ENCODE results near the gene PRKCD.

The PRKCD gene

GRCh38 chr3:53170325-53171063 is 9.5 kb downstream of the PRKCD start:
- no peak for DNase-seq (ENCODE audit: low read depth)

DNA sequence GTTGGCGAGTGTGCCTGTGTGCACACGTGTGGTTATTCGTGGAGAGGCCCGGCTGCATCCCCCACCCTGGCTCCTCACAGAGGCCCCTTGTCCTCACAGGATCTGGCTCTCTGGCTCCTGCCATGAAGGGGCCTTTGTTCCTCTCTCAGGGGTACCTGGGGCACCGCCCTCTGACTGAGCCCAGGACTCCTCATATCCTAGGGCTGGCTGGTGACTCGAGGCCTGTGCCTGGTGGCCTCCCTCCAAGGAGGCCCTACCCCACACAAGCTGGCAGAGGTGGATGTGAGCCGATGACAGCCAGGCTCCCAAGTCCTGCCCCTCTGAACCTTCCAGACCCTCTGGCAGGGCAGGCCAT is 10.0 kb downstream of the PRKCD start:
- no peak for DNase-seq (ENCODE audit: low read depth)

DNA sequence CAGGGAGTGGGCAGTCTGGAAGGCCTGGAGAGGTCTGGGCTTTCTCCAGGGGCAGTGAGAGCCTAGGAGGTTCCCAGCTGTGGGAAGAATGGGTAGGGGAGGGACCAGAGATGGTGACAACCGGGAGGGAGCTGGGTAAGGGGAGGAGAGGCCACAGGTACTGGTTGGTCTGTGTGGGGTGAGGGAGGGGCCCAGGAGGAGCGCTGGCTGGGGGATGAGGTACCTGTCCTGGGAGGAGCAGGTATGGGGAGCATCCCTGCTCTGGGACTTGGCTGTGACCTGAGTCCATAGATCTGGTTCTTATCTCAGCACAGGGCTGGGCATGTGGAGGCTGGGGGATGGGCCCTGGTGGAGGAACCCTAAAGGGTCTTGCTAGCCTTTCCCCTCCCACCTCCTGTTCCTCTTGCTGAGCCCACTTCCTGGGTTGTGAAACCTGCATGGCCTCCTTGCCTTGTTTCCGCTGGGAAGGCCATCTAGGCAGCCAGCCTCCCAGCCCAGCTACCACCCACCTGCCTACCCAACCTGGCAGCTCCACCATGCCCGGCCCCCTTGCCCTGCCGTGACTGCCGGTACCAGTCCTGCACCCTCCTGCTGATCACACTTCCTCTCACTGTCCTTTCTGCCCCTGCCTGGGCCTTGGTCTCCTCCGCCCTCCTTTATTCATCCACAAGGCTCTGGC is 11.0 kb downstream of the PRKCD start:
- no peak for DNase-seq (ENCODE audit: low read depth)

- no peak for DNase-seq (ENCODE audit: low read depth)
Measured at GRCh38 chr3:53173107-53173506, 12.1 kb downstream of the PRKCD start.

DNA sequence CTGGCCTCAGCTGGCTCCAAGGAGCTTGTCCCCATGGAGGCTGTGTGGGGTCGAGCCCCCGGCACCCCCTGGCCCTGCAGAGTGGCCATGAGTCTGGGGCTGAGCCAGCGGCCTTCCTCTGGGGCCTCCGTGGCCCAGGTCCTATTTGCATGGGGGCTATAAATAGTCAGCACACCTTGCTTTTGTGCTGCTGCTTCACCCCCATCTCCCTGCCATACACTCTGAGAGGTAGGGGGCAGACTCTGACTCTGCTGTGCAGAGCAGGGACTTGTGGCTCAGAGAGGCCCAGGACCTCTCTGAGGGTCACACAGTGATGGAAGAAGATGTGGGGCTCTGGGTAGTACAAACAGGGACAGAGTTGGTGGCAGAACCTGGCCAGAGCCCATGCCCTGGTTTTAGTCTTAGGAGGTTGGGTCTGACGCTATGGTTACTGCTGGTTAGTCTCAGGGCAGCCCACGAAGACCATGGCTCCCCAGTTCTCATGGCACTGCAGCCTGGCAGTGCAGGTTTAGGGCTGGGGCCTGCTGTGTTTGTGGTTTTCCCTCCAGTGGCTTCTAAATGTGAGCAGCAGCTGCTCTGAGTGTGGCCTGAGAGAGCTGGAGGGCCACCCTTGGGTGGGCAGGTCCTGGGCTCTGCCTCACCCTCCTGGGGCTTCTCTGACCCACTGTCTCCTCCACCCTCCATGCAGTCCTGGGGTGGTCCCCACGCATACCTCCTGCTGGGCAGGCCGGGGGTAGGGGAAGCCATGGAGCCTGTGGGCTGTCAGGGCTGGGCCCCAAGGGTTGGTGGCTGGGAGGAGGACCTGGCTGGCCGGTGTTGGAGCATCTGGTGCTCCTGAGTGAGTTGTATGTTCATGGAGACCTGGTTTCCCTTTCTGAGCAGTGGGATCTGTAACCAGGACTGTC is 13.6 kb downstream of the PRKCD start:
- no peak for DNase-seq (ENCODE audit: low read depth)

DNA sequence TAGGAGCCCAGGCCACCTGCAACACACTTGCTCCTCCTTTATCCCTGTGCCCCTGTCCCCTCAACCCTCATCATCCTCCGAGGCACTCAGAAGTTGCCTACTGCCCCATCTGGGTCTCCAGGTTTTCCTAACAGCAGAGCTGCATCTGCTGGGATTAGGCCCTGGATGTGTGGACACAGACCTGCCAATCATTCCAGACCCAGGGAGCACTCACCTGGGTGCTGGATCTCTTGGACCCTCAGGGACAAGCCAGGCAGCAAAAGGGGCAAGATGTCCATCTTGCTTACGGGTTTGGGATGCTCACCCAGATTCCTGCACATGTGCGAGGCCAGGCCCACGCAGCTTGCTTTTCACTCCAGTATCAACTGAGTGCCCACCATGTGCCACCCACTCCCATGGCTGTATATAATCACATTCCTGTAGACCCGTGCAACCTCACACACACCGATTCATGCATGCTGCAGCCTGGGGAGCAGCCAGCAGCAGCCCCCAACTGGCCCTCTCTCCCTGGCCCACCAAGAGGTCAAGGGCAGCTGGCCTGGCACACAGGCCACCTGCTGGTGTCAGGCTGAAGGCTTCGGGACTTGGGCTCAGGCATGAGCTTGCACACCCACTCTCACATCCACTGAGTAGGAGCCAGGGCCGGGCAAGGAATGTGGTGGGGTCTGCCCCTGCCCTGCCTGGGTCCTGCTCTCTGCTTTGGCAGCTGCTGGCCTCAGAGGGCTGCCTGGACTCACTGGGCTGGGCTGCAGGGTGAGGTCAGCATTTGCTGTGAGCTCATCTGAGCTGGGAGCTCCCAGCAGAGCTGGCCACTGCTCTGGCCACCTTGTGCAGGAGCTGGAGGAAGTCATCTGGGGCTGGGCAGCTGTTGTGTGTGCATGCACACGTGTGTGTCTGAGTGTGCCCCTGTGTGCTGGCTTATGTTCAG is 14.9 kb downstream of the PRKCD start:
- no peak for DNase-seq (ENCODE audit: low read depth)

GRCh38 chr3:53178246-53178645 is 17.2 kb downstream of the PRKCD start:
- no peak for DNase-seq (ENCODE audit: low read depth)

GRCh38 chr3:53179580-53179979 is 18.6 kb downstream of the PRKCD start:
- no peak for DNase-seq (ENCODE audit: low read depth)

- no peak for DNase-seq (ENCODE audit: low read depth)
Measured at GRCh38 chr3:53180305-53181023, 19.5 kb downstream of the PRKCD start.

GRCh38 chr3:53181024-53181371 is 20.0 kb downstream of the PRKCD start:
- no peak for DNase-seq (ENCODE audit: low read depth)

GRCh38 chr3:53181528-53181927 is 20.5 kb downstream of the PRKCD start:
- DNase-seq (ENCODE audit: low read depth), result no peak

DNA sequence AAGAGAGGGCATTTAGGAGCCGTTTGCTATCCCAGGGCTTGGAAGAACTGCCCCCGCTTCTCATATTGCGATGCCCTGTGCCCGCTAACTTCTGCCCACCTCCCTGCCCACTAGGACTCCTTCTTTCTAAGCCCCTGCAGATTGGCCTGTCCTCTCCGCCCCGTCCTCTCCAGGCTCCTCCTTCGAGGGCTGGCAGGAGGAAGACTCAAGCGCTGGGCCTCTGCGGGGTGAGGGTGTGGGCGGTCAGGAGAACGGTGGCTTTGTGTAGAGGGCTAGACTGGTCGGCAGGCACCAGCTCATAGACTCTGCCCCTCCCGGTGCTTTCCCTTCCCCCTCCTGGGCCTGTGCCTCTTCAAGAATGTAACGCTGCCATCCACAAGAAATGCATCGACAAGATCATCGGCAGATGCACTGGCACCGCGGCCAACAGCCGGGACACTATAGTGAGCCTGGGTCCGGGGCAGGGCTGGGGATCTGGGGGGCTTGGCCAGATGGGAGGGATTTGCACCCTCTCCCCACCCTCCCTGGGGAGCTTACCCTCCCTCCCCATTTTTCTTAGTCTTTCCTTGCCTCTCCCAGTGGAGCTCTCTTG is 21.9 kb downstream of the PRKCD start:
- DNase-seq (ENCODE audit: low read depth), result no peak

DNA sequence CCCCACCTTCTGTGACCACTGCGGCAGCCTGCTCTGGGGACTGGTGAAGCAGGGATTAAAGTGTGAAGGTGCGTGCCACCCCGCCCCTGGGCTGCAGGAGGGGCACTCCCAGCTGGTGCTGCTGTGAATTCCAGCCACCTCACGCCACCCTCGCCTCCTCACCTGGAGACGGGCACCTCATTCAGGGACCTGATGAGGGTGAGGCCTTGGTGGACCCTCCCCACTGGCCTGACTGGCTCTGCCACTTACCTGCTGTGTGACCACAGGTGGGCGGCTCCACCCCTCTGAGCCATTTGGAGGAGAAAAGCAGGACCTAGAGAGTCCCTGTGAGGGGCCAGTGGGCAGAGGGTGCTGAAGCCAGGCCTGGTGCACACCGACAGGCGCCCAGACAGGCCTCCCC is 22.5 kb downstream of the PRKCD start:
- no peak for DNase-seq (ENCODE audit: low read depth)

GRCh38 chr3:53184701-53185100 is 23.7 kb downstream of the PRKCD start:
- no peak for DNase-seq (ENCODE audit: low read depth)

DNA sequence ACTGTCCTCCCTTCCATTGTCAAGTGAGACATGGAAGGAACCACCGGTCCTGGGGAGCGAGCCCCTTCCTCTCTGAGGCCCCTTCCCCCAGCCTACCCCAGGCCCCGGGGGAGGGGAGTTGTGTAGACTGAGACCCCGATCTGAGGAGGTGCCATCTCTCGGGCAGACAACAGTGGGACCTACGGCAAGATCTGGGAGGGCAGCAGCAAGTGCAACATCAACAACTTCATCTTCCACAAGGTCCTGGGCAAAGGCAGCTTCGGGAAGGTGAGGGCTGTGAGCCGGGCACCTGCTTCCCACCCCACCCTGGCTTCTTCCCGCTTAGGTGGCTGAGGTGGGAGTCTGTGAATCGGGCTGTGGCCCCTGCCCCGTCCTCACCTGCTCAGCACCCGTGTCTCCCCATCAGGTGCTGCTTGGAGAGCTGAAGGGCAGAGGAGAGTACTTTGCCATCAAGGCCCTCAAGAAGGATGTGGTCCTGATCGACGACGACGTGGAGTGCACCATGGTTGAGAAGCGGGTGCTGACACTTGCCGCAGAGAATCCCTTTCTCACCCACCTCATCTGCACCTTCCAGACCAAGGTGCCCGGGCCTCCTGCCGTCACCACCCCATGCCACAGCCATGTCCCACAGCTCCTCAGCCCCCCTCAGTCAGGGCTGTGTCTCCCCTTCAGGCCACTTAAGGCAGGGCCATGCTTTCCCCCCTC is 24.9 kb downstream of the PRKCD start:
- DNase-seq (ENCODE audit: low read depth), result no peak

DNA sequence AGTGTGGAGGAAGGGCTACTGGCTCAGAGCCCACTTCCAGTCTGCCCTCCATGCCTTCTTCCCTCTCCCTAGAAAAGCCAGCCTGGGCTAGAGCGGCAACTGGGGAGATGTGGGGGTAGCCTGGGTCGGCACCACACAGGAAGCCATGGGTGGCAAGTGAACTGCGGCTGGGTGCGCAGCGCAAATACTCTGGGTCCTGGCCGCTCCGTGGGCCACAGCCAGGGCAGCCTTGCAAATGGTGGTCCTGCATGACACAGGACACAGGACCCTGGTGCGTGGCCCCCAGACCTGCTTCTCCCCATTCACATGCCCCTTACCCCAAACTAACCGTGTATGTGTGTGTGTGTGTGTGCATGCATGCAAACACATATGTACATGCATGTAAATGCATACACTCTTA is 25.7 kb downstream of the PRKCD start:
- DNase-seq (ENCODE audit: low read depth), result no peak

DNA sequence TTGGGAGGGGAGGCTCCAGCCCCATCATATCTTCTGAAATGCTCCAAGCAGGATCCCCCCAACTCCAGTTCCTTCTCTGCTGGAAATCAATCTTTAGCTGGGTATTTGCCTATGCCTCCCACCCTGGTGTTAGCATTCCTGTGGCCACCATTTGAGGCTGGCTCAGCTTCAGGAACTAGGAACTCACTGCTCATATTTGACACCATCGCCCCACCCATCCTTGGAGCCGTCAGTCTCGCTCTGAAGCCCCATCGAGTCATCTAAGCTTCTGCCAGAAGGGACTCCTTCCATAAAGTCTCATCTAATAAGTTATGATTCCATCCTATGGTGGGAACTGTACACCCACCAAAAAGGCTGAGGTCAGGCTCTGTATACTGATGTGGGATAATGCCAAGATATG is 26.4 kb downstream of the PRKCD start:
- no peak for DNase-seq (ENCODE audit: low read depth)

DNA sequence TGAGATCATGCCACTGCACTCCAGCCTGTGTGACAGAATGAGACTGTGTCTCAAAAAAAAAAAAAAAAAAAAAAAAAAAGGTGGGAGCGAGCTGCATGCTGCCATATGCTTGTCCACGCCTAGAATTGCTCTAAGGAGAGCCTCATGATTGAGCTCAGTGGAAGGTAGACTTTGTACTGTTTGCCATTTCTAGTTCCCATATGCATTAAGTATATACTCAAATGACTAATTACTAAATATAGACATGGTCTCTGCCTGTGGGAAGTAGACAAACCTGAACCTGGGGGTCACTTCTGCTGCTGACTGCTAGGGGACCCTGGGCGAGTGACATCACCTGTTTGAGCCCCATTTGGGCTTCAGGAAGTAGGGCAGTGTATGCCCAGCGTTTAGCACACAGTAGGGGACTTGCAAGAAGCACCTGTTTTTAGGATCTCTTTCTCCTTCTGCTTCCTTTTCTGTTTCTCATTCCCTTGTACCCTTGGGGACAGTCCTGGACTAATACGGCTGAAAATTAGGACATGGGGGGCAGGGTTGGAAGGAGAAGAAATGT is 27.2 kb downstream of the PRKCD start:
- DNase-seq (ENCODE audit: low read depth), result no peak

GRCh38 chr3:53188720-53189119 is 27.7 kb downstream of the PRKCD start:
- no peak for DNase-seq (ENCODE audit: low read depth)

DNA sequence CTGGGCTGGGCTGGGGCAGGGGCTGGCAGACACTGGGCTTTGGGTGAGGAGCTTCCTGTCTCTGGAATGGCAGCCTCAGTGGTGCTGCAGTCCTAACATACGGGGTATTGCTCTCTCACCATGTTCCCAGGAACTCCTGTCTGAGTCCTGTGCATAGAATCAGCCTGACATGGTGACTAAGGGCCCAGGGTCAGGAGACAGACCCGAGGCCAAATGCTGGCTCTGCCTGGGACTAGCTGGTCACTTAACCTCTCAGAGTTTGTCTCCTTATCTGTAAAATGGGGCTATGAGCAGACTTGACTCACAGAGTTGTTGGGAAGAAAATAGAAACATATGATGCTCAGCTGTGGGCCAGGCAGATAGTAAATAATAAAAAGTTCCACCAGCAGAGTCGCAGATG is 28.3 kb downstream of the PRKCD start:
- DNase-seq (ENCODE audit: low read depth), result no peak
